Erythroblast (primary cell): ENCODE measurements around the gene CDYL.

Experiments used
- GATA1 ChIP-seq: IDR thresholded peaks from 2 replicates; pipeline ENCODE4 v1.6.1; 2011; ENCODE audit warnings: low read depth, mild to moderate bottlenecking, control low read depth, low read length, moderate library complexity
- POLR2A ChIP-seq: IDR thresholded peaks from 2 replicates; pipeline ENCODE4 v1.6.1; 2011; ENCODE audit warnings: mild to moderate bottlenecking, low read length

DNA sequence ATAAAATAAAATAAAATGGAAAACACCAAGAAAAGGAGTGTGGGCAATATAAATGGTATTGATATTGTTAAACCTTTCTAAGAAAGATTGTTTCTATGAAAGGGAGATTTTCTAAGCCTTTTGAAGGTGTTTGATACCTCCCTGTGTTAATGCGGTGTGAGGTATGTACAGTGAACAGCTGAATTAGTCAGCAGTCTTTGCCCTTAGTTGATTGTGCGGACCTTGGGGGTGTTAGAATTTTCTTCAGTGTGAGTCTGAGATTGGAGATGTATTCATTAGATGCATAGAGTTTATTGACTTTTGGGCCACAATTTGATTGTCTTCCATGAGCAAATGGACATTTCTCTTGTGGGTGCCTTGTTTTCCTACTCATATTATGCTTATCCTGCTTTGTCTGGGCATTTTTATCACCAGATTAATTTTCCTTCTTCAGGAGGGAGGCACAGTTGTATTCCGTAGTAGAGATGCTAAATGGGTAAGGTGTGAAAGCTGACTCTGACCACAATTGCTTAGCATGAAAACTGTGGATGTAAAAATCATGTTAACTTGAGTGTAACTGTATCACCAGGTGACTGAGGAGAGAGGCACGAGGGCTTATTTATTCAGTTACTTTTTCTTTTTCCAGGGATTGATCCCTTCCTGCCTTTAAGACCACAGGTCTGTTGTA lies 42.2 kb downstream of the CDYL start:
- TF ChIP-seq GATA1 (no peak), POLR2A (no peak)
